M059J (cell line): ENCODE data around the gene RRP8. TPM values are rescaled to one million over a fixed set of nuclear protein-coding genes. Genes with fewer than 3 reads are reported as not detected.
A peak's percentile ranks its signal among the peaks of the same experiment; 100 is the strongest.

Experiments used
- DNase-seq: peaks from one replicate; pipeline ENCODE4 v3.0.0-alpha.2; 2012; ENCODE audit warnings: low read depth
- total RNA-seq: library from RNA; depleted of rRNA; stranded (reverse); fragments of >200 nt; shearing (Covaris generic); gene quantifications from 2 replicates; pipeline ENCODE4 v1.2.3, GENCODE V29; 2014

Gene RRP8
- total RNA-seq, 1 experiment from 2014 or later: 18.8 TPM

- no peak for DNase-seq
Observed at GRCh38 chr11:6601041-6601461, 2.4 kb downstream of the RRP8 start.

- no peak for DNase-seq
Observed at GRCh38 chr11:6599881-6600390, 3.5 kb downstream of the RRP8 start.

- DNase-seq: no peak
Observed at GRCh38 chr11:6599449-6599848, 4.0 kb downstream of the RRP8 start.

GRCh38 chr11:6598555-6598954 is 4.9 kb downstream of the RRP8 start:
- DNase-seq: no peak

GRCh38 chr11:6596239-6596877 is 7.1 kb downstream of the RRP8 start:
- DNase-seq: no peak

GRCh38 chr11:6594142-6594768 is 9.2 kb downstream of the RRP8 start:
- DNase-seq: no peak

GRCh38 chr11:6588018-6588417 is 15.4 kb downstream of the RRP8 start:
- DNase-seq: no peak

GRCh38 chr11:6587360-6587953 is 16.0 kb downstream of the RRP8 start:
- no peak for DNase-seq

GRCh38 chr11:6586434-6587359 is 16.7 kb downstream of the RRP8 start:
- DNase-seq: no peak

- DNase-seq: no peak
Observed at GRCh38 chr11:6584528-6584927, 18.9 kb downstream of the RRP8 start.

- no peak for DNase-seq
Observed at GRCh38 chr11:6583584-6583983, 19.8 kb downstream of the RRP8 start.

GRCh38 chr11:6579681-6580080 is 23.7 kb downstream of the RRP8 start:
- DNase-seq: no peak

GRCh38 chr11:6578134-6578533 is 25.3 kb downstream of the RRP8 start:
- no peak for DNase-seq

- peak; percentile 36 for DNase-seq
Observed at GRCh38 chr11:6576471-6577373, 26.7 kb downstream of the RRP8 start.

GRCh38 chr11:6574816-6575715 is 28.4 kb downstream of the RRP8 start:
- no peak for DNase-seq

- DNase-seq: peak; percentile 70
Observed at GRCh38 chr11:6572215-6572614, 31.2 kb downstream of the RRP8 start.

GRCh38 chr11:6571434-6572008 is 31.9 kb downstream of the RRP8 start:
- no peak for DNase-seq

- DNase-seq: no peak
Observed at GRCh38 chr11:6570691-6571427, 32.6 kb downstream of the RRP8 start.

- no peak for DNase-seq
Observed at GRCh38 chr11:6569706-6570105, 33.7 kb downstream of the RRP8 start.
